Fibroblast of lung (primary cell): ENCODE measurements around the gene C1orf115. TPM values are rescaled to one million over a fixed set of nuclear protein-coding genes. Genes with fewer than 3 reads are reported as not detected.

Source experiments
- DNase-seq, 2 donors: peaks; one replicate each; pipeline versions ENCODE4 v3.0.0 to v3.0.0-alpha.2; 2010; ENCODE audit warnings: low read depth in 2 of 2
- H2AFZ ChIP-seq: 2 replicates; pipeline ENCODE4 v1.5.1; 2012; ENCODE audit warnings: low read length, control low read depth, inconsistent platforms
- H3K27ac ChIP-seq: 2 replicates; pipeline ENCODE4 v1.5.1; 2011; ENCODE audit warnings: low read length, control low read depth; ENCODE audit not compliant: insufficient read depth
- H3K27me3 ChIP-seq: 2 replicates; pipeline ENCODE4 v1.5.1; 2011; ENCODE audit warnings: mild to moderate bottlenecking, low read length; ENCODE audit not compliant: control insufficient read depth, insufficient read depth
- H3K36me3 ChIP-seq: 2 replicates; pipeline ENCODE4 v1.5.1; 2011; ENCODE audit warnings: low read length; ENCODE audit not compliant: control insufficient read depth, insufficient read depth
- H3K4me1 ChIP-seq: 2 replicates; pipeline ENCODE4 v1.5.1; 2011; ENCODE audit warnings: low read length; ENCODE audit not compliant: control insufficient read depth, insufficient read depth; ENCODE audit errors: extremely low read depth
- H3K4me2 ChIP-seq: 2 replicates; pipeline ENCODE4 v1.5.1; 2011; ENCODE audit warnings: low read length, control low read depth; ENCODE audit not compliant: insufficient read depth; ENCODE audit errors: extremely low read depth
- H3K4me3 ChIP-seq, 4 experiments: fragments of 200-600 bp in 1 of 4; sonication (generic) in 1 of 4; replicated peaks in 1 of 4; 2 replicates each; pipeline ENCODE4 v1.5.1; 2011 to 2016; ENCODE audit warnings: low read length in 4 of 4, low read depth in 3 of 4, mild to moderate bottlenecking in 3 of 4, control low read depth in 2 of 4, inconsistent platforms in 1 of 4, mixed read lengths in 1 of 4; ENCODE audit not compliant: insufficient read depth in 1 of 4; ENCODE audit errors: control extremely low read depth in 1 of 4
- H3K79me2 ChIP-seq: 2 replicates; pipeline ENCODE4 v1.5.1; 2012; ENCODE audit warnings: mild to moderate bottlenecking, low read length, inconsistent platforms; ENCODE audit not compliant: control insufficient read depth, insufficient read depth
- H3K9ac ChIP-seq: 2 replicates; pipeline ENCODE4 v1.5.1; 2011; ENCODE audit warnings: mild to moderate bottlenecking, low read length, control low read depth; ENCODE audit not compliant: insufficient read depth
- H3K9me3 ChIP-seq: 2 replicates; pipeline ENCODE4 v1.5.1; 2012; ENCODE audit warnings: low read depth, low read length; ENCODE audit not compliant: control insufficient read depth, insufficient read depth
- H4K20me1 ChIP-seq: 2 replicates; pipeline ENCODE4 v1.5.1; 2011; ENCODE audit warnings: low read length; ENCODE audit not compliant: control insufficient read depth, insufficient read depth; ENCODE audit errors: extremely low read depth
- EZH2 ChIP-seq: IDR thresholded peaks from 2 replicates; pipeline ENCODE4 v1.5.1; 2012; ENCODE audit warnings: low read length, control low read depth, mild to moderate bottlenecking; ENCODE audit errors: missing control alignments
- polyA plus RNA-seq, 2 donors: library from polyadenylated mRNA; depleted of rRNA in 1 of 2; stranded (reverse) in 1 of 2; unstranded in 1 of 2; fragments of >200 nt; gene quantifications; 2 replicates each; pipeline ENCODE4 v1.2.1, GENCODE V29; 2011 to 2012; ENCODE audit warnings: missing spikeins in 1 of 2
- total RNA-seq: library from RNA; depleted of rRNA; stranded (reverse); fragments of >200 nt; gene quantifications from 2 replicates; pipeline ENCODE4 v1.2.1, GENCODE V29; 2014
- TF ChIP-seq, protein P1 (sequence below), 2 donors: IDR thresholded peaks in 1 of 2; conservative IDR thresholded peaks in 1 of 2; 1 replicate in 1 of 2; 2 replicates in 1 of 2; pipeline ENCODE4 v1.5.1; 2011 to 2012; ENCODE audit warnings: low read length in 2 of 2, control low read depth in 1 of 2, inconsistent platforms in 1 of 2, low read depth in 1 of 2, mild to moderate bottlenecking in 1 of 2

C1orf115 gene
- total and polyA plus RNA-seq, 2 donors (not counting 1 experiment from before 2014, with no cell fraction given), result 2.2 to 3.3 TPM

- no peaks in the 10 kb centered on the region for H3K36me3 ChIP-seq
- DNase-seq, result no peak
- peaks cover 6% of the 10 kb centered on the region for H3K27me3 ChIP-seq
- H3K4me3 ChIP-seq, result no peak overlapping the region
- TF ChIP-seq EZH2, result no peak
- TF ChIP-seq, protein P1, sequence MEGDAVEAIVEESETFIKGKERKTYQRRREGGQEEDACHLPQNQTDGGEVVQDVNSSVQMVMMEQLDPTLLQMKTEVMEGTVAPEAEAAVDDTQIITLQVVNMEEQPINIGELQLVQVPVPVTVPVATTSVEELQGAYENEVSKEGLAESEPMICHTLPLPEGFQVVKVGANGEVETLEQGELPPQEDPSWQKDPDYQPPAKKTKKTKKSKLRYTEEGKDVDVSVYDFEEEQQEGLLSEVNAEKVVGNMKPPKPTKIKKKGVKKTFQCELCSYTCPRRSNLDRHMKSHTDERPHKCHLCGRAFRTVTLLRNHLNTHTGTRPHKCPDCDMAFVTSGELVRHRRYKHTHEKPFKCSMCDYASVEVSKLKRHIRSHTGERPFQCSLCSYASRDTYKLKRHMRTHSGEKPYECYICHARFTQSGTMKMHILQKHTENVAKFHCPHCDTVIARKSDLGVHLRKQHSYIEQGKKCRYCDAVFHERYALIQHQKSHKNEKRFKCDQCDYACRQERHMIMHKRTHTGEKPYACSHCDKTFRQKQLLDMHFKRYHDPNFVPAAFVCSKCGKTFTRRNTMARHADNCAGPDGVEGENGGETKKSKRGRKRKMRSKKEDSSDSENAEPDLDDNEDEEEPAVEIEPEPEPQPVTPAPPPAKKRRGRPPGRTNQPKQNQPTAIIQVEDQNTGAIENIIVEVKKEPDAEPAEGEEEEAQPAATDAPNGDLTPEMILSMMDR (conservative IDR thresholded peaks at IDR 0.05 in 1 of 2, IDR thresholded peaks at IDR 0.05 in 1 of 2; ENCODE audit: low read depth in 1 of 2, low read length in 2 of 2), result no peak
- H3K27ac ChIP-seq, result no peak overlapping the region
- no peak overlapping the region for H3K9ac ChIP-seq
- peaks cover 2% of the 10 kb centered on the region for H3K4me1 ChIP-seq
- no peaks in the 10 kb centered on the region for H3K9me3 ChIP-seq
- no peaks in the 10 kb centered on the region for H4K20me1 ChIP-seq
- H3K79me2 ChIP-seq, result no peaks in the 10 kb centered on the region
- H2AFZ ChIP-seq, result no peak overlapping the region
- no peak overlapping the region for H3K4me2 ChIP-seq
Observed at GRCh38 chr1:220727519-220727918, 37.4 kb downstream of the C1orf115 start.

- Histone ChIP-seq H3K4me2 (no peak overlapping the region), H3K4me3 (no peak overlapping the region), H3K9ac (no peak overlapping the region), H3K4me1 (peaks cover 18% of the 10 kb centered on the region), H3K27me3 (peaks cover 6% of the 10 kb centered on the region), H4K20me1 (no peaks in the 10 kb centered on the region), H3K79me2 (no peaks in the 10 kb centered on the region), H3K27ac (no peak overlapping the region), H3K36me3 (no peaks in the 10 kb centered on the region), H2AFZ (no peak overlapping the region), H3K9me3 (no peaks in the 10 kb centered on the region)
- TF ChIP-seq EZH2, result no peak
- TF ChIP-seq, protein P1 (conservative IDR thresholded peaks at IDR 0.05 in 1 of 2, IDR thresholded peaks at IDR 0.05 in 1 of 2; ENCODE audit: low read depth in 1 of 2, low read length in 2 of 2), result no peak
- no peak for DNase-seq
Observed at GRCh38 chr1:220730486-220730885, 40.3 kb downstream of the C1orf115 start.

- Histone ChIP-seq H3K4me1 (peaks cover 18% of the 10 kb centered on the region), H3K4me2 (peak overlapping the region; percentile 27), H3K4me3 (no peak overlapping the region)
Observed at GRCh38 chr1:220732137-220732536, 42.0 kb downstream of the C1orf115 start.

More at GRCh38 chr1:220732137-220732536, 42.0 kb downstream of the C1orf115 start:
- Histone ChIP-seq H3K9me3 (no peaks in the 10 kb centered on the region), H3K79me2 (no peaks in the 10 kb centered on the region), H3K27me3 (peaks cover under 1% of the 10 kb centered on the region), H3K36me3 (no peaks in the 10 kb centered on the region), H2AFZ (peak overlapping the region; percentile 56), H3K27ac (no peak overlapping the region), H3K9ac (no peak overlapping the region), H4K20me1 (no peaks in the 10 kb centered on the region)
- TF ChIP-seq, protein P1 (conservative IDR thresholded peaks at IDR 0.05 in 1 of 2, IDR thresholded peaks at IDR 0.05 in 1 of 2; ENCODE audit: low read depth in 1 of 2, low read length in 2 of 2), result no peak
- no peak for TF ChIP-seq EZH2
- peak in 1 of 2 donors; percentile 36 for DNase-seq
